ENCODE measurements around the gene FEM1A. TPM values are rescaled to one million over a fixed set of nuclear protein-coding genes. Genes with fewer than 3 reads are reported as not detected.
"Not testable (repeated sequence)": the region's sequence is repeated elsewhere in the genome, so short reads cannot be mapped to it uniquely, and the experiment has no call there.

The FEM1A gene
- total RNA-seq, 6 experiments from 2014 or later: 4.7 to 11.9 (median 5.6) TPM

- Histone ChIP-seq H3K36me3 (peaks cover 0 to 19% (median 12%) of the 10 kb centered on the region in 4 donors), H3K27me3 (no peaks in the 10 kb centered on the region), H3K27ac (no peak overlapping the region), H3K4me1 (peaks cover 0 to 5% (median 2%) of the 10 kb centered on the region in 4 donors), H3K9me3 (no peaks in the 10 kb centered on the region), H3K4me3 (no peak overlapping the region)
- no peak for TF ChIP-seq CTCF (IDR thresholded peaks at IDR 0.05)
- TF ChIP-seq POLR2A (IDR thresholded peaks at IDR 0.05): no peak
- DNase-seq (peak in 1 of 3 donors; percentile 52), ATAC-seq (peak in 1 of 4 donors; percentile 1)
- 95% methylated on average over 7 of the region's 35 CpGs for WGBS (ENCODE audit: insufficient coverage, low coverage, low lambda C conversion rate, missing lambda C conversion rate)
- intact Hi-C loops (cut with DNase I): loop anchor here in 1 of 2 donors (5.0 kb wide), 1 partner anchor 36 kb away; no protein-coding TSS in a partner anchor
Measured at GRCh38 chr19:4816202-4816949, 24.8 kb downstream of the FEM1A start.

- DNase-seq (no peak), ATAC-seq (no peak)
- no peak overlapping the region for H3K4me3 ChIP-seq
- TF ChIP-seq CTCF (IDR thresholded peaks at IDR 0.05) (no peak), POLR2A (IDR thresholded peaks at IDR 0.05) (no peak)
- intact Hi-C loops (cut with DNase I): loop anchor here in 1 of 2 donors (5.0 kb wide), 1 partner anchor 35 kb away; no protein-coding TSS in a partner anchor
- no peaks in the 10 kb centered on the region for H3K27me3 ChIP-seq
- WGBS (ENCODE audit: insufficient coverage, low coverage, low lambda C conversion rate, missing lambda C conversion rate): 100% methylated on average over 1 of the region's 16 CpGs
- H3K27ac ChIP-seq: no peak overlapping the region
- peaks cover 0 to 5% (median 2%) of the 10 kb centered on the region in 4 donors for H3K4me1 ChIP-seq
- peaks cover 0 to 19% (median 12%) of the 10 kb centered on the region in 4 donors for H3K36me3 ChIP-seq
- no peaks in the 10 kb centered on the region for H3K9me3 ChIP-seq
Measured at GRCh38 chr19:4816950-4817278, 25.4 kb downstream of the FEM1A start.

GRCh38 chr19:4817467-4818277, 26.1 kb downstream of the FEM1A start:
- peaks cover 0 to 5% (median 2%) of the 10 kb centered on the region in 4 donors for H3K4me1 ChIP-seq
- 60% methylated on average over 1 of the region's 32 CpGs for WGBS (ENCODE audit: insufficient coverage, low coverage, low lambda C conversion rate, missing lambda C conversion rate)
- no peaks in the 10 kb centered on the region for H3K27me3 ChIP-seq
- intact Hi-C loops (cut with DNase I): loop anchor here in 1 of 2 donors (5.0 kb wide), 1 partner anchor 35 kb away; no protein-coding TSS in a partner anchor
- no peak overlapping the region for H3K27ac ChIP-seq
- DNase-seq (peak in 1 of 3 donors; percentile 52), ATAC-seq (no peak)
- no peaks in the 10 kb centered on the region for H3K9me3 ChIP-seq
- H3K36me3 ChIP-seq: peaks cover 0 to 19% (median 12%) of the 10 kb centered on the region in 4 donors
- H3K4me3 ChIP-seq: no peak overlapping the region
- TF ChIP-seq CTCF (IDR thresholded peaks at IDR 0.05) (no peak), POLR2A (IDR thresholded peaks at IDR 0.05) (no peak)

- WGBS (ENCODE audit: insufficient coverage, low coverage, low lambda C conversion rate, missing lambda C conversion rate): 67% methylated on average over 3 of the region's 4 CpGs
- intact Hi-C loops (cut with DNase I): no loop called here
- Histone ChIP-seq H3K36me3 (peaks cover 0 to 19% (median 12%) of the 10 kb centered on the region in 4 donors), H3K9me3 (no peaks in the 10 kb centered on the region), H3K4me3 (no peak overlapping the region), H3K27me3 (no peaks in the 10 kb centered on the region), H3K27ac (no peak overlapping the region), H3K4me1 (no peaks in the 10 kb centered on the region)
- DNase-seq: no peak
- ATAC-seq: no peak
- TF ChIP-seq CTCF (IDR thresholded peaks at IDR 0.05) (no peak), POLR2A (IDR thresholded peaks at IDR 0.05) (no peak)
Measured at GRCh38 chr19:4821265-4821664, 29.7 kb downstream of the FEM1A start.

GRCh38 chr19:4822354-4822753, 30.8 kb downstream of the FEM1A start:
- DNase-seq; H3K4me3 ChIP-seq; H3K27ac ChIP-seq; ATAC-seq; H3K9me3 ChIP-seq; H3K4me1 ChIP-seq; H3K27me3 ChIP-seq; intact Hi-C loops (cut with DNase I): not testable (repeated sequence)
- WGBS (ENCODE audit: insufficient coverage, low coverage, low lambda C conversion rate, missing lambda C conversion rate): 97% methylated on average over 7 of the region's 7 CpGs
- H3K36me3 ChIP-seq: peaks cover 0 to 14% (median 6%) of the 10 kb centered on the region in 4 donors

Data from right lobe of liver (tissue), 6 donors.